GM13977 (cell line): ENCODE data around the gene PIK3R5.

ENCODE experiments used
- DNase-seq: peaks from one replicate; pipeline ENCODE4 v3.0.0; 2012; ENCODE audit warnings: low spot score
- in situ Hi-C: fragments of 300-500 bp; cut with MboI; formaldehyde crosslinking; loops from one replicate; pipeline ENCODE4 v1.12.0; 2022; ENCODE audit warnings: low sequenced_read_pairs, low pct_unique_long_range_greater_than_20kb, mixed read lengths, inconsistent platforms; ENCODE audit not compliant: unreplicated experiment
- TF ChIP-seq, protein P1 (sequence below): IDR thresholded peaks from 2 replicates; pipeline ENCODE4 v1.5.1; 2012; ENCODE audit warnings: mild to moderate bottlenecking, control low read depth; ENCODE audit not compliant: insufficient read depth; ENCODE audit errors: extremely low read depth, missing control alignments

The PIK3R5 gene

DNA sequence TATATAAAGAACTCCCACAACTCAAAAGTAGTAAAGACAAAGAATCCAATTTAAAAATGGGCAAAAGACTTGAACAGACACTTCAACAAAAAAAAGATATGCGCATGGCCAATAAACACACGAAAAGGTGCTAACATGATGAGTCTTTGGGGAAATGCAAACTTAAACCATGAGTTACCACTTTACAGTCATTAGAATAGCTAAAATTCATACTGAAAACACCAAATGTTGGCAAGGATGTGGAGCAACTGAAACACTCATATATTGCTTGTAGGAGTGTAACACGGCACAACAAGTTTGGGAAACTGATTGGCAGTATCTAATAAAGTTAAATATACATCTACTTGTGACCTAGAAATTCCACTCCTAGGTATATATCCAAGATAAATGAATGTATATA is 3.0 kb upstream of the PIK3R5 start:
- TF ChIP-seq, protein P1, sequence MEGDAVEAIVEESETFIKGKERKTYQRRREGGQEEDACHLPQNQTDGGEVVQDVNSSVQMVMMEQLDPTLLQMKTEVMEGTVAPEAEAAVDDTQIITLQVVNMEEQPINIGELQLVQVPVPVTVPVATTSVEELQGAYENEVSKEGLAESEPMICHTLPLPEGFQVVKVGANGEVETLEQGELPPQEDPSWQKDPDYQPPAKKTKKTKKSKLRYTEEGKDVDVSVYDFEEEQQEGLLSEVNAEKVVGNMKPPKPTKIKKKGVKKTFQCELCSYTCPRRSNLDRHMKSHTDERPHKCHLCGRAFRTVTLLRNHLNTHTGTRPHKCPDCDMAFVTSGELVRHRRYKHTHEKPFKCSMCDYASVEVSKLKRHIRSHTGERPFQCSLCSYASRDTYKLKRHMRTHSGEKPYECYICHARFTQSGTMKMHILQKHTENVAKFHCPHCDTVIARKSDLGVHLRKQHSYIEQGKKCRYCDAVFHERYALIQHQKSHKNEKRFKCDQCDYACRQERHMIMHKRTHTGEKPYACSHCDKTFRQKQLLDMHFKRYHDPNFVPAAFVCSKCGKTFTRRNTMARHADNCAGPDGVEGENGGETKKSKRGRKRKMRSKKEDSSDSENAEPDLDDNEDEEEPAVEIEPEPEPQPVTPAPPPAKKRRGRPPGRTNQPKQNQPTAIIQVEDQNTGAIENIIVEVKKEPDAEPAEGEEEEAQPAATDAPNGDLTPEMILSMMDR = no peak
- in situ Hi-C loops = no loop called here
- DNase-seq = no peak

DNA sequence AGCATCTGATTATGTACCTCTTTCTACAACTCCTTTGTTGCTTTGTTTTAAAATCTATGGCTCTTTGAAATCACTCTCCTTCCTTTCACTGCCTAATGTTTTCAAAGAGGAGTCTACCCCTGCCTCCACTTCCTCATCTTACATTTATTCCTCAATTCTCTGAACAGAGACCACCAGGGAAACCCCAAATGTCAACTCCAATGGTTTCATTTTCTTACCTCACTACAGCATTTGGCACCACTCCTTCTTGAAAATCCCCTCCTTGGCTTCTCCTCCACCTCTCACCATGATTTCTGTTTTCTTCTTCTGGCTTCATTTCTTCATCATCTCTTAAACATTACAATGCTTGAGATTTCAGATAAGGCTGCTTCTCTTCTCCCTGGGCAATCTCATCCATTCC is 2.4 kb upstream of the PIK3R5 start:
- no peak for DNase-seq
- TF ChIP-seq, protein P1 = no peak
- in situ Hi-C loops = no loop called here

DNA sequence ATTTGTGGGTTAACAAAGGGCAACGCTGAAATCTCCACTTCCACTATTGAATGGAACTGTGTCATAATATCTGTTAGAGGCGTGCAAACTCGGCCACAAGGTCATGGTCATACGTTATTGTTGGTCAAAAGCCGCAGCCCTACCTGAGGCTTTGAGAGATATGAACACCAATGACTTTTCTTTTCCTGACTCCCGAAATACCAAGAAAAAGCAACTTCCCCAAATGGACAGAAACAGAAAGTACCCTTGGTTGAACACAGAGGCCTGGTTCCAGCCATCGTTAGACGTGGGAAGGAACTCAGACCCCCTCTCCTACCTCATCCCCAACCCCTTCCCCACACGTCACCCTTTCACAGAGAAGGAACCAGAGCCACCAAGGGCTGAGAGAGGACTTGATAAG is 1.4 kb upstream of the PIK3R5 start:
- TF ChIP-seq, protein P1 = no peak
- peak; percentile 38 for DNase-seq
- in situ Hi-C loops = no loop called here

DNA sequence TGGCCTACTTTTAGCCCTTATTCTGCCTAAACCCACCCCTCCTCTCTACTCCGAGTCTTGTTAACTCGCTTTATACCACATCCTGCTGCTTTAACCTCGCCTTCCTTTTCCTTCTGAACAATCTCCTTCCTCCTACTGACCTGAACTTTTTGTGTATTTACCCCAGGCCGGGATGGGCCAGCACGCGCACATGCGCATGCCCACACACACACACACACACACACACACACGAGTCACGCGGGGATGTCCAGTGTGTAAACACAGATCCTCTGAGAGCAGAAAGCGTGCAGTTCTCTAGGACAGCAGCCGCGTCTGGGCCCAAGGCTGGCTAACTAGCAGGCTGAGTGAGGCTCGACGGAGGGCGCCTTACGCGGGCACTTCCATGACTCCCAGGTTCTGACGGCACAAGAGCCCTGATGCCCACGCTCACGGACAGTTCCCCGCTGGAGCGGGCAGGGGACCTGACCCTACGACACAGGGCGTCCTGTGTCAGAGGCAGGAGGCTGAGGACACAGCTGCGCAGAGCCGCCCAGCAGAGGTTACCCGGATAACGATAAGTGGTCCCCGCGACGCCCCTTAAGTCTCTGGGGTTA is 610 bp downstream of the PIK3R5 start:
- DNase-seq = no peak
- in situ Hi-C loops = no loop called here
- TF ChIP-seq, protein P1 = no peak

DNA sequence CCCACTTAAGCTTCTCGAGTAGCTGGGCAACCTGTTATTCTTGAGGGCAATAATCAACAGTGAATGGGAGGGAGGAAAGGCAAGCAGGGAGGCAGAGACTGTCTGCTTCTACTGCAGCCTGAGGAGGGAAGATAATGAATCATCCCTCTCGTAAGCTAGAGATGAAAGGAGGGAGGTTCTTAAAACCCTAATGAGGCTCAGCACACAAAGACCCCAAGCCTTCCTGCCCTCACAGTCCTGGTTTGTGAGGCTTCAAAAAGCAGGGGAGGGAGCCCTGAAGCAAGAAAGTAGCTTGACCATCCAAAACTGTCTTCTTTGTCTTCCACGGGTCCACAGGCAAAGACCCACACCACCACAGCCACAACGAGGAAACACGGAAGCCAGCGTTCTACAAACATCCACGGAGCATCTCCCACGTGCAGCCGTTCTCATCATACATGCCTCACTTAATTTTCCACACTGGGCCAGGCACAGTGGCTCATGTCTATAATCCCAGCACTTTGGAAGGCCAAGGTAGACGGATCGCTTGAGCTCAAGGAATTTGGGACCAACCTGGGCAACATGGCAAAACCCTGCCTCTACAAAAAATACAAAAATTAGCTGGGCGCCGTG is 1.8 kb downstream of the PIK3R5 start:
- TF ChIP-seq, protein P1 = no peak
- DNase-seq = no peak

DNA sequence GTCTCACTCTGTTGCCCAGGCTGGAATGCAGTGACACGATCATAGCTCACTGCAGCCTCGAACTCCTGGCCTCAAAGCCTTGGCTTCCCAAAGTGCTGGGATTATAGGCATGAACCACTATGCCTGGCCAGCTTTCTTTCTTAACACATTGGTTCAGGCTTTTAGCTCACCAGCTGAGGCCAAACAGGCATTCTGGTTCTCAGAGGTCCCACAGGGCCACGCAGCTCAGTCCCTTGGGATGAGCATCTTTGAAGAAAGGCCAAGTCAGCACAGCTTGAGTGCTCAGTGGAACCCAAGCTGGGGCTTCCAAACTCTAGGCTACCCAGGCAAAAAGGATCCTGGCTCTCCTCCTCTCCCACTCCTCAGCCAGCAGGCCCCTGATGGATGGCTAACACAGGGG is 2.5 kb downstream of the PIK3R5 start:
- no peak for DNase-seq
- in situ Hi-C loops = no loop called here
- TF ChIP-seq, protein P1 = no peak

More for the DNA sequence above, 1.8 kb downstream of the PIK3R5 start:
- in situ Hi-C loops = no loop called here

DNA sequence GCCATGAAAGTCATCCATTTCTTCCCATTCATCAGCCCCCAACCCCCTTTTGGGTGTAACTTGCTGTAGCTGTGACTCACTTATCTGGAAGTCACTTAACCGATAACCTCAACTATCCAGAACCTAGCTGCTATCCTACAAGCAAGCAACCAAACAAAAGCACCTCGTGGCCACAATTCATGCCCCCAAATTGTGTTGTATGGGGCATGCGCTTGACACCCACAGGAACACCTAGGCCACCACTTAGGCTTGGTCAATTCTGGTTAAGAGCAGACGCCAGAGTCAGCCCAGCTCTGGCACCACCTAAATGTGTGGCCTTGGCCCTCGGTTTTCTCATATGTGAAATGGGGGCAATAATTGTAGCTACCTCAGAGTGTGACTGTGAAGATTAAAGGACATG is 3.7 kb downstream of the PIK3R5 start:
- in situ Hi-C loops = no loop called here
- TF ChIP-seq, protein P1 = no peak

More for the DNA sequence above, 3.7 kb downstream of the PIK3R5 start:
- DNase-seq = no peak
